ENCODE results near the gene FOXO3B.
"Not testable (repeated sequence)": the region's sequence is repeated elsewhere in the genome, so short reads cannot be mapped to it uniquely, and the experiment has no call there.

Gene FOXO3B

DNA sequence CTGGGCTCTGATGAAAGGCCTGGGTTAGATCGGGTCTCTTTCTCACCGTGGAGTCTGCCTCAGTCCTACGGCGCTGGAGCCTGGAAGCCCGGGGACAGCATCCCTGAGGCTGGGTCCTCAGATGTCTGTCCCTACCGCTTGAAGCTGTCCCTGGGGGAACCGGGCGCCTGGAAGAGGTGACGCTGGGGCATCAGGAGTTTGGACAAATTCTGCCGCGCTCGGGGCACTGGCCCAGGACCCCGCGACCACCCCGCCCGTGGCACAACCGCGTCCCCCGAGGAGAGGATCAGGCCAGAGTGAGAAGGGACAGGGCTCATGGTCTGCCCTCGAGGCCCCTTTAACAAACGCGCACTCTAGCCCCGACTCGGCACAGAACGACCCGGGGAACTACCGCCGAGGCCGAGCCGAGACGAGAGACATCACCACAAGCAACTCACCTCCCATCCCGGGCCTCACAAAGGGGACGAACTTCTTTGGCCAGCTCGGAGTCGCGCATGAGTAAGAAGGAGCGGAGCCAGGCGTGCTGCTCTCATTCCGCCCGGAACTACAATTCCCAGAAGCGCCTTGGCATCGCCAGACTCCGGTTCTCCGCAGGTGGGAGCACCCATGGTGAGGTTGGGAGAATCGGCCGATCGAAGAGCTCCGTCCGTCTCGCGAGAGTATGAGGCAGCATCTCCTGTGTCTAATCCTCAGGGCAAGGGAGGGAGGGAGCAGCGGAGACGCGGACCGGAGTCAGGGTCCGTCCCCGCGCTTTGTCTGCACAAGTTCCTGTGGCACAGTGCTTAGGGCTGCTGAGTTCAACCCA is at the start of gene FOXO3B:
FOXO3B (minus strand) TSS at position 548 of the 805 bp plus-strand sequence. CDS start 663 bp downstream, outside the sequence.
- H3K36me3 Mint-ChIP-seq (ENCODE audit: low read depth) = peaks cover 22% of the 10 kb centered on the region
- not testable (repeated sequence) for H3K27me3 Mint-ChIP-seq; H3K27ac Mint-ChIP-seq; H3K4me1 Mint-ChIP-seq (ENCODE audit: low read depth); H3K9me3 Mint-ChIP-seq
- peak within 1 kb of the TSS; percentile 68 for H3K4me3 Mint-ChIP-seq

DNA sequence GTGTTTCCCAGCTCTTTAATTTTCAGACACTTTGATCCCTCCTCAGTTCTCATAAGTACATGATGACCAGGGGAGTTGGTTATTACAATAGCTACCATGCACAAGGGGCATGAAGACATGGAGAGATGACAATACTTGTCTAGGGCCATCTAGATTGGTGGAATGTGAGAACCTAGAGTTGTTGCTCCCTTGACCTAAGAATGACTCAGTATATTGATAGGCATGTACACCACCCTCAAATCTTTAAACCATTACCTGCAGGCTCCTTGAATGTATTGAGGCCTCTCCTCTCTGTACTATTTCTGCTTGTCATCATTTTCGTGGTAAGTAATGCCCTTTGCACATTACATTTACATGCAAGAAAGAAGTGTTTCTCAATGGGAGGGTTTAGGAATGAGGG is 41.4 kb upstream of the FOXO3B start:
- H3K36me3 Mint-ChIP-seq (ENCODE audit: low read depth); H3K4me3 Mint-ChIP-seq; H3K27ac Mint-ChIP-seq; H3K27me3 Mint-ChIP-seq; H3K9me3 Mint-ChIP-seq; H3K4me1 Mint-ChIP-seq (ENCODE audit: low read depth): not testable (repeated sequence)

DNA sequence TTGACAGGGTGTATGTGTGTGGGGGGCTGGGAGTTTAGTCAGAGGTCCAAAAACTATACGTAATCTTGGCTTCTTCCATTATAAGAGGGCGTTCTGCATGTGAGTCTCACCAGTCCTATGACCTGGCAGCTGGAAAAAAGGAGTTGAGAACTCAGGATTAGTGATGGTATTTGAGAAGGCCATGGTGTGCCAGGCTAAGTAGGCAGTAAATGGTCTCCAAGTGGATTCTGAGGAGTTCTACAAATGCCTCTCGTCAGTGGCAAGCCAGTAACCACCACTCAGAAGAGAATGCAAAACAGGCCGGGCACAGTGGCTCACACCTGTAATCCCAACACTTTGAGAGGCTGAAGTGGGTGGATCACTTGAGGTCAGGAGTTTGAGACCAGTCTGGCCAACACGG is 40.5 kb upstream of the FOXO3B start:
- H3K27ac Mint-ChIP-seq; H3K36me3 Mint-ChIP-seq (ENCODE audit: low read depth); H3K4me1 Mint-ChIP-seq (ENCODE audit: low read depth); H3K4me3 Mint-ChIP-seq; H3K27me3 Mint-ChIP-seq; H3K9me3 Mint-ChIP-seq: not testable (repeated sequence)

DNA sequence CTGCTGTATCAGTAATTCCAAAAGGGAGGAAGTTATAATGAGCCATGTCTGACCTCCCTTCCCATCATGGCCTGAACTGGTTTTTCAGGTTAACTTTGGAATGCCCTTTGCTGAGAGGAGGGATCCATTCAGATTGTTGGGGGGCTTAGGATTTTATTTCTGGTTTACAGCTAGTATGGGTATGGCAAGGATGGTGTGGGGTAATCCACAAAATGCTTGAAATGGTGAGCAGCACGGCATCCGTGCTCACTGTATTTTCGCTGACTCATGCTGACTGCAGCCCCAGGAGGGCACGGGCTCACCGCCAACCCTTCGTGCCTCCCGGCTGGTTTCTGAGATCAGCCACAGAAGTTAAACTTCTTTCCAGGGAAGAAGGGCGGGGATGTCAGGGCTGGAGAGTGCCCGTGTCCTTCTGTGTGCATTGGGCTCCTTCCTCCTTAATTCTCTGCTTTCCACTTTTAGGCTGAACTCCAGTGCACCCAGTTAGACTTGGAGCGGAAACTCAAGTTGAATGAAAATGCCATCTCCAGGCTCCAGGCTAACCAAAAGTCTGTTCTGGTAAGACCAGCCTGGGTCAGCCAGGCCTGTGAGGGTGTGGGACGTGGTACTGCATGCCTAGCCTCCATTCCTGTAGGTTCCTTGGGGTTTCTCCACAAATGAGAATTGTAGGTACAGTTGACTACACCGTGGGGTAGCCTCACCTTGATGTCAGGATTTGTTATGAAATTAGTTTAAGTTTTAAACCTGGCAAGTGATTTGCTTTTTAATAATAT is 39.8 kb upstream of the FOXO3B start:
- H3K36me3 Mint-ChIP-seq (ENCODE audit: low read depth); H3K27me3 Mint-ChIP-seq; H3K27ac Mint-ChIP-seq; H3K4me1 Mint-ChIP-seq (ENCODE audit: low read depth); H3K4me3 Mint-ChIP-seq; H3K9me3 Mint-ChIP-seq: not testable (repeated sequence)

DNA sequence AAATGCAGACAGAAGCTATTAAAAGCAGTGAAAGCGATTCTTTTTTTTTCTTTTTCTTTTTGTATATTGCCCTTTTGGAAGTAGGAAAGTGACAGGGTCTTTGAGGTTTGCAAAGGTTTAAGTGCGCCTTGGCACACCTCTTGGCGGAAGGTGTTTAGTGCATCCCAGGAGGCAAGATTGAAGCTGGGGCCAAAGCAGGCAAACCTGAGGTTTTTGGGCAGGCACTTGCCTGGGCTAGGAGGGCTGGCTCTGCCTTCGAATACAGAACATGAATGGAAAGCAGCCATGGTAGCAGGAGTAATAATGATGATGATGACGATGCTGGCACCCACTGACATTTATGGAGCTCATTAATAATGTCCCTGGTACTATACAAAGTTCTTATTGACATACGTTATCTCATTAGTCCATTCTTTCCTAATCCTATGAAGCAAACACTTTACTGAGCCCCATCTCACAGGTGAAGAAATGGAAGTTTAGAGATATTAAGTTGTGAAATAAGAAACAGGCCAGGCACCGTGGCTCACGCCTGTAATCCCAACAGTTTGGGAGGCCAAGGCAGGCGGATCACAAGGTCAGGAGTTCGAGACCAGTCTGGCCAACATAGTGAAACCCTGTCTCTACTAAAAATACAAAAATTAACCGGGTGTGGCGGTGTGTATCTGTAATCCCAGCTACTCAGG is 37.5 kb upstream of the FOXO3B start:
- not testable (repeated sequence) for H3K36me3 Mint-ChIP-seq (ENCODE audit: low read depth); H3K4me1 Mint-ChIP-seq (ENCODE audit: low read depth); H3K4me3 Mint-ChIP-seq; H3K9me3 Mint-ChIP-seq; H3K27ac Mint-ChIP-seq; H3K27me3 Mint-ChIP-seq

DNA sequence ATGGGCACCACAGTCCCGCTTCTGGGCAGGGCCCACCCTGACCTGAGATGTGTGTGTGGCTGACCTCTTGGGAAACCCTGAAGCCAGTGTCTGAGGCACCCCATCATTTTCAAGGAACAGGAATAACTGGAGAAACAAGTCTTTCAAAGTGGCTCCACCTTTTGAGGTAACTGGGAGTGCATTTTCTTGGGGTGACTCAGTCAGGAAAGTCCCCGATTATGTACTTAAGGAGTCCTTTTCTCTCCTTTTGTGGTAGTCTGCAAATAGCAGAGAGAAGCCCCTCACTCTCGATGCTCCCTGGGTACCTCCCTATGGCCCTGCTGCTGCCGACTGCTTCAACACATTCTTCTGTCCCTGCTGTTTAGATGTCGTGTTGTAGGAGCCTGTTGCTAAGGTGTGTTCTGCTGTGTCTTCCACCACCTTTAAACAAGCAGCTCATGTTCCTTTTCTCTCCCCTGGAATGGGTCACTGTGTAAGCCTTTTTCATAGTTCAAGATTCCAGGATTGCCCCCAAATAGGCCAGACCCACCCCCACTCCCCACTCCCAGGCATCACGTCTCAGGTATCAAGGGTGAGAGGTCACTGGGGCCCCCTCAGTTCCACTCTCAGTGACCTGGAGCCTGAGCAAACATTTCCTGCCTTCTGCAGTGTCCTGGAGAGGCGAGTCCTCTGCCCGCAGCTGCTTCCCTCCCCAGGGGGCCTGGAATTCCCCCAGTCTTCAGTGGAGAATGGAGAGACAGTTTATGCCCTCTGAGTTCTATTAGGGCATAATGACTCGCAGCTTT is 36.7 kb upstream of the FOXO3B start:
- H3K27me3 Mint-ChIP-seq; H3K4me3 Mint-ChIP-seq; H3K9me3 Mint-ChIP-seq; H3K27ac Mint-ChIP-seq; H3K36me3 Mint-ChIP-seq (ENCODE audit: low read depth); H3K4me1 Mint-ChIP-seq (ENCODE audit: low read depth): not testable (repeated sequence)

DNA sequence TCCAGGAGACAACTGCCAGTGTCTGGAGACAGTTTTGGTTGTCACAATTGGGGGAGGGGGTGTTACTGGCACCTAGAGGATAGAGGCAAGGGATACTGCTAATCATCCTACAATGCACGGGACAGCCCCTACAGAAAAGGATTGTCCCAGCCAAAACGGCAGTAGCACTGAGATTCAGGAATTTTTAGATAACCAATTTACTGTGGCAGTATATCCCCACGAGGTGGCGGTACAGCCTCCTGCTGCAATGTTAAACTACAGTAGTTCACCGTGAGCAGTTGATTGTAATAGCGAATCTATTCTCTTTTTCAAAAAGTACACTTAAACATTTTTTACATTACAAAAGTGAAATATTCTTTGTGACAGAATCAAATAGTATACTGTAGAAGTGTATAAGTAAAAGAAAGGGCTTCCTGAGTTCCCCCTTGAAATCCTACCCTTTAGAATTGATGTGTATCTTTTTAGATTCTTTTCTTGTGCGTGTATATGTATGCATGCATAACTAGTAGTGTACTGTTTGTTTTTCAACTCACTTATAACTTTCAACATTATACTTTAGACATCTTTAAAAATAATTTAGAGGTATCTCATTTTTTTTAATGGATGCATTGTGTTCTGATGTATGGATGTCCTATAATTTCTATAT is 30.4 kb upstream of the FOXO3B start:
- not testable (repeated sequence) for H3K36me3 Mint-ChIP-seq (ENCODE audit: low read depth); H3K27ac Mint-ChIP-seq; H3K27me3 Mint-ChIP-seq; H3K4me1 Mint-ChIP-seq (ENCODE audit: low read depth); H3K9me3 Mint-ChIP-seq; H3K4me3 Mint-ChIP-seq

DNA sequence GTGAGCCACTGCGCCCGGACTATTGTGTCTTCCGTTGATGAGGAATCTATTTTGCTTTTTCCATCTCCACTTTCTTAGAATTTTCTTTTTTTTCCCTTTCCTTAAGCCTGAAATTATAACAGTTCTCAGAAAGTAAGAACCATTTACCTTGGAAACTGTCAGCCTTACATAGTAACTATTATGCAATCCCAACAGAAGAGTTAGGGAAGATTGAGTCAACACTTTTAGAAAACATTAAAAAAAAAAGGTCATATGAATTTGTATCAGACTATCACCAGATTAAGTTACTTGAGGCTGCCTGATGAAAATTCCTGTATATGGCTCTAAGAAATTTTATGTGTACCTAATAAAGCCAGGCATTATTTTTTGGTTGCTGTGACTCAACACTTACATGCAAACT is 26.1 kb upstream of the FOXO3B start:
- not testable (repeated sequence) for H3K36me3 Mint-ChIP-seq (ENCODE audit: low read depth); H3K9me3 Mint-ChIP-seq; H3K4me1 Mint-ChIP-seq (ENCODE audit: low read depth); H3K27me3 Mint-ChIP-seq; H3K27ac Mint-ChIP-seq; H3K4me3 Mint-ChIP-seq

DNA sequence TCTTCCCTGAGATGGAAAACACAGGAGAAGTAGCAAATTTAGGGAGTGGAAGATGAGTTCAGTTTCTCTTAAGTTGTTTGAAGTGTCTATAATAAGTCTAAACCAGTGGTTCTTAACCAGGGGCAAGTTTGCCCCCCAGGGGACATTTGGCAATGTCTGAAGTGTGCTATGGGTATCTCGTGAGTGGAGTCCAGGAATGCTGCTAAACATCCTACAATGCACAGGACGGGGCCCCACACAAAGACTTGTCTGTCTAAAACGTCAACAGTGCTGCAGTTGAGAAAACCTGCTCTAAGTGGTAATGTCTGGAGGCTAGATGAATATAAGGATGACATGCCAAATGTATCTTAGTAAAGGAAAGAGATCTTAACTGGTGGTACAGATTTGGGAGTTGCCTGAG is 23.8 kb upstream of the FOXO3B start:
- H3K27ac Mint-ChIP-seq; H3K36me3 Mint-ChIP-seq (ENCODE audit: low read depth); H3K9me3 Mint-ChIP-seq; H3K27me3 Mint-ChIP-seq; H3K4me3 Mint-ChIP-seq; H3K4me1 Mint-ChIP-seq (ENCODE audit: low read depth): not testable (repeated sequence)

DNA sequence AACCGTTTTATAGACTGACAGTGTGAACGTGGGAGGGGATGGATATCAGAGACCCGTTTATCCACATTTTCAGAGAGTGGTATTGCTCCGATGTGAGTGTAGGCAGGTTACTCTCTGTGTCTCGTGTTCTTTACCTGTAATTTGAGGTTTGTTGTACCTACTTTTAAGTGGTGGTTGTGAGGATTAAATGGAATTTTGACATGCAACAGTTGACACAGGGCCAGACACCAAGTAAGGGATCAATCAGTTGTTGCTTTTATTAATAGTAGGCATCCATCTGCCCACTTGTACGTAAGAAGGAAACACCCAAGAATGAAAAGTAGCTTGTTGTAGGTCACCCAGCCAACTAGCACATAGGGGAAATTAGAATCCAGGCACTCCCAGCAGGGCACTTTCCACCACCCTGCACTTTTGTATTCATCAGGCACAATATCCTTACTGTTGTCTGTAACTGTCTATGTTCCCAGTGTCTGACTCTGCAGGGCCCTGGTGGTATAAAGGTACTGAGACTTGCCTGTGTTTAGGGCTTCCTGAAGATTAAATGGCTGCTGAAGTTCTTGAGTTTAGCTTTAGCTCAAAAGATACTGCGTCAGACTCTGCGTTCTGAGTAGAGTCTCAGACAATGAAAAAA is 16.5 kb upstream of the FOXO3B start:
- H3K36me3 Mint-ChIP-seq (ENCODE audit: low read depth); H3K27me3 Mint-ChIP-seq; H3K27ac Mint-ChIP-seq; H3K9me3 Mint-ChIP-seq: not testable (repeated sequence)
- Mint-ChIP-seq H3K4me1 (ENCODE audit: low read depth) (peaks cover 14% of the 10 kb centered on the region), H3K4me3 (peak overlapping the region; percentile 89)

DNA sequence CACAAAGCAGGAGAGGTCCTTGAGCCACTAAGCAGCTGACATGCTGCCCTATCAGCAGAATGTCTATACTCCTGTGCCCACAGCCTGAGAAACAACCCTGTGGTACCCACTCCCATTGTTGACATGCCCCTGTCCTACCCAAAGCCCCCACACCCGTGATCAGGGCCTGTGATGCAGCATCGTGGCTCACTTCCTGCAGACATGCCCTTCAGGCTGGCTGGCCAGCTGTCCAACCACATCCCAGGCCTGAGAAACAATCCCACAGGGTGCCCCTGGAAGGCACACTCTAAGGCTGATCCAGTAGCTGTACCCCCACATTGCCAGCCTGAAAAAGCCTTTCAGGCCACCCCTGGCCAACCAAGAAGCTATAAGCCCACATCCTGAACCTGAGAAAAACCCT is 13.0 kb upstream of the FOXO3B start:
- not testable (repeated sequence) for H3K27ac Mint-ChIP-seq; H3K27me3 Mint-ChIP-seq; H3K4me3 Mint-ChIP-seq; H3K36me3 Mint-ChIP-seq (ENCODE audit: low read depth); H3K9me3 Mint-ChIP-seq
- peaks cover 14% of the 10 kb centered on the region for H3K4me1 Mint-ChIP-seq (ENCODE audit: low read depth)

DNA sequence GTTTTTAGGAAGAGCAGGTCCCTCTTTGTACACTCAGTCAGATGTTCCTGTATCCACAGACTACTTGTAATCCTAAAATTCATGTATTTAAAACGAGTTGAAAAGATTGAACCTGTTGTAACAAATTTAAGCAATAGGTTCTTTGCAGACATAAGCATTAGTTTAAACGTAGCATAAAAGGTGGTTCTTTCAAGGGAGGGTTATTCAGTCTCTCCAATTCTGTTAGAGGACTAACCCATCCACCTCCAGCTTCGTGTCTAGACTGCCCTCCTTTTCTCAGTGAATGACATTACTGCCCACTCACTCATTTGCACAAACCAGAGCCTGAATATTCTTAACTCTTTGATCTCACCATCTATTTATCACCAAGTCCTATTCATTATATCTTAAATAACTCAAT is 554 bp upstream of the FOXO3B start:
- H3K27ac Mint-ChIP-seq; H3K4me1 Mint-ChIP-seq (ENCODE audit: low read depth); H3K9me3 Mint-ChIP-seq; H3K27me3 Mint-ChIP-seq: not testable (repeated sequence)
- peak overlapping the region; percentile 68 for H3K4me3 Mint-ChIP-seq
- peaks cover 18% of the 10 kb centered on the region for H3K36me3 Mint-ChIP-seq (ENCODE audit: low read depth)

DNA sequence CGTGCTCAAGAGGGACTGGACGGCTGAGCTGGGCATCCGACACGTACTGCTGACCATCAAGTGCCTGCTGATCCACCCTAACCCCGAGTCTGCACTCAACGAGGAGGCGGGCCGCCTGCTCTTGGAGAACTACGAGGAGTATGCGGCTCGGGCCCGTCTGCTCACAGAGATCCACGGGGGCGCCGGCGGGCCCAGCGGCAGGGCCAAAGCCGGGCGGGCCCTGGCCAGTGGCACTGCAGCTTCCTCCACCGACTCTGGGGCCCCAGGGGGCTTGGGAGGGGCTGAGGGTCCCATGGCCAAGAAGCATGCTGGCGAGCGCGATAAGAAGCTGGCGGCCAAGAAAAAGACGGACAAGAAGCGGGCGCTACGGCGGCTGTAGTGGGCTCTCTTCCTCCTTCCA is 4.7 kb downstream of the FOXO3B start:
- H3K27me3 Mint-ChIP-seq; H3K4me1 Mint-ChIP-seq (ENCODE audit: low read depth); H3K27ac Mint-ChIP-seq; H3K4me3 Mint-ChIP-seq: not testable (repeated sequence)
- Mint-ChIP-seq H3K36me3 (ENCODE audit: low read depth) (peaks cover 52% of the 10 kb centered on the region), H3K9me3 (peaks cover 11% of the 10 kb centered on the region)

DNA sequence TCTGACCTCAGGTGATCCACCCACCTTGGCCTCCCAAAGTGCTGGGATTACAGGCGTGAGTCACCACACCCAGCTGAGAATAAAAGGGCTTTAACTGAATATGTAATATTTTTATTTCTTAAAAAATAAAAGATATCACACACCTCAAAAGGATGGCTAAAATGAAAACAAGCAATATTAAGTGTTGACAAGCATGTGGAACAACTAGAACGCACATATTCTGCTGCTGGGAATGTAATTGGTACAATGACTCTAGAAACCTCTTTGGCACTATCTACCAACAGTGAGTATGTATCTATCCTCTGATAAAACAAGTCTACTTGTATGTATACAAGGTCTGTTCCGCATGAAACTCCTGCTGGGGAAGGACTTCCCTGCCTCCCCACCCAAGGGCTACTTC is 5.2 kb downstream of the FOXO3B start:
- H3K9me3 Mint-ChIP-seq = peaks cover 11% of the 10 kb centered on the region
- not testable (repeated sequence) for H3K4me3 Mint-ChIP-seq

More for the DNA sequence above, 5.2 kb downstream of the FOXO3B start:
- H3K4me1 Mint-ChIP-seq (ENCODE audit: low read depth); H3K27me3 Mint-ChIP-seq; H3K27ac Mint-ChIP-seq: not testable (repeated sequence)
- H3K36me3 Mint-ChIP-seq (ENCODE audit: low read depth) = peaks cover 55% of the 10 kb centered on the region

Data from stimulated activated naive CD8-positive, alpha-beta T cell treated with anti-CD3 and anti-CD28 coated beads, Interleukin-15, Interleukin-2, amounts not matched to agents 100 ng/mL and 50 ng/mL, for 24 hours (primary cell).